ENCODE measurements around the gene NKIRAS1.

The NKIRAS1 gene

GRCh38 chr3:23865595-23866396, 51.0 kb downstream of the NKIRAS1 start:
- Histone ChIP-seq H3K36me3 (replicated peaks; ENCODE audit: low read depth, low read length) (peaks cover 3% of the 10 kb centered on the region), H3K79me2 (ENCODE audit: low read length) (peaks cover 28% of the 10 kb centered on the region), H3K9me3 (ENCODE audit: insufficient read depth, low read length) (no peaks in the 10 kb centered on the region), H3K9ac (ENCODE audit: low read length) (no peak overlapping the region), H4K20me1 (ENCODE audit: insufficient read depth, low read length) (peaks cover 54% of the 10 kb centered on the region), H3K4me1 (ENCODE audit: low read length) (peaks cover 11% of the 10 kb centered on the region), H2AFZ (ENCODE audit: low read depth, low read length) (no peak overlapping the region), H3K27me3 (ENCODE audit: low read depth, low read length) (no peaks in the 10 kb centered on the region), H3K27ac (ENCODE audit: low read length) (no peak overlapping the region), H3K4me2 (ENCODE audit: low read length) (no peak overlapping the region), H3K4me3 (ENCODE audit: low read length) (no peak overlapping the region)
- no peak for TF ChIP-seq CTCF (IDR thresholded peaks at IDR 0.05; ENCODE audit: low read depth, low read length)
- TF ChIP-seq EZH2phosphoT487 (IDR thresholded peaks at IDR 0.05; ENCODE audit: low read depth), result no peak

GRCh38 chr3:23864931-23865330, 51.9 kb downstream of the NKIRAS1 start:
- no peak for TF ChIP-seq EZH2phosphoT487 (IDR thresholded peaks at IDR 0.05; ENCODE audit: low read depth)
- no peak for TF ChIP-seq CTCF (IDR thresholded peaks at IDR 0.05; ENCODE audit: low read depth, low read length)
- no peak overlapping the region for H3K27ac ChIP-seq (ENCODE audit: low read length)
- peaks cover 63% of the 10 kb centered on the region for H4K20me1 ChIP-seq (ENCODE audit: insufficient read depth, low read length)
- no peak overlapping the region for H3K4me2 ChIP-seq (ENCODE audit: low read length)
- H3K27me3 ChIP-seq (ENCODE audit: low read depth, low read length), result no peaks in the 10 kb centered on the region
- peaks cover 3% of the 10 kb centered on the region for H3K36me3 ChIP-seq (replicated peaks; ENCODE audit: low read depth, low read length)
- H3K4me1 ChIP-seq (ENCODE audit: low read length), result peaks cover 11% of the 10 kb centered on the region
- no peak overlapping the region for H3K9ac ChIP-seq (ENCODE audit: low read length)
- H3K9me3 ChIP-seq (ENCODE audit: insufficient read depth, low read length), result no peaks in the 10 kb centered on the region
- no peak overlapping the region for H3K4me3 ChIP-seq (ENCODE audit: low read length)
- no peak overlapping the region for H2AFZ ChIP-seq (ENCODE audit: low read depth, low read length)
- H3K79me2 ChIP-seq (ENCODE audit: low read length), result peaks cover 31% of the 10 kb centered on the region

GRCh38 chr3:23863060-23863459, 53.7 kb downstream of the NKIRAS1 start:
- H3K4me2 ChIP-seq (ENCODE audit: low read length), result no peak overlapping the region
- H3K9ac ChIP-seq (ENCODE audit: low read length), result no peak overlapping the region
- peaks cover 35% of the 10 kb centered on the region for H3K79me2 ChIP-seq (ENCODE audit: low read length)
- no peaks in the 10 kb centered on the region for H3K9me3 ChIP-seq (ENCODE audit: insufficient read depth, low read length)
- peaks cover 12% of the 10 kb centered on the region for H3K4me1 ChIP-seq (ENCODE audit: low read length)
- H2AFZ ChIP-seq (ENCODE audit: low read depth, low read length), result no peak overlapping the region
- no peak for TF ChIP-seq CTCF (IDR thresholded peaks at IDR 0.05; ENCODE audit: low read depth, low read length)
- no peak for TF ChIP-seq EZH2phosphoT487 (IDR thresholded peaks at IDR 0.05; ENCODE audit: low read depth)
- no peak overlapping the region for H3K4me3 ChIP-seq (ENCODE audit: low read length)
- H3K36me3 ChIP-seq (replicated peaks; ENCODE audit: low read depth, low read length), result peaks cover 3% of the 10 kb centered on the region
- H4K20me1 ChIP-seq (ENCODE audit: insufficient read depth, low read length), result peaks cover 76% of the 10 kb centered on the region
- no peaks in the 10 kb centered on the region for H3K27me3 ChIP-seq (ENCODE audit: low read depth, low read length)
- H3K27ac ChIP-seq (ENCODE audit: low read length), result no peak overlapping the region

- Histone ChIP-seq H3K36me3 (replicated peaks; ENCODE audit: low read depth, low read length) (peaks cover 3% of the 10 kb centered on the region), H2AFZ (ENCODE audit: low read depth, low read length) (no peak overlapping the region), H3K79me2 (ENCODE audit: low read length) (peaks cover 37% of the 10 kb centered on the region), H3K9me3 (ENCODE audit: insufficient read depth, low read length) (no peaks in the 10 kb centered on the region), H3K4me3 (ENCODE audit: low read length) (no peak overlapping the region), H3K4me2 (ENCODE audit: low read length) (no peak overlapping the region), H3K9ac (ENCODE audit: low read length) (no peak overlapping the region), H3K27me3 (ENCODE audit: low read depth, low read length) (no peaks in the 10 kb centered on the region), H3K27ac (ENCODE audit: low read length) (no peak overlapping the region), H4K20me1 (ENCODE audit: insufficient read depth, low read length) (peaks cover 79% of the 10 kb centered on the region), H3K4me1 (ENCODE audit: low read length) (peaks cover 21% of the 10 kb centered on the region)
- TF ChIP-seq EZH2phosphoT487 (IDR thresholded peaks at IDR 0.05; ENCODE audit: low read depth) (no peak), CTCF (IDR thresholded peaks at IDR 0.05; ENCODE audit: low read depth, low read length) (no peak)
Measured at GRCh38 chr3:23861689-23862088, 55.1 kb downstream of the NKIRAS1 start.
